Endothelial cell of umbilical vein (primary cell): Measurements from ENCODE around the gene CPB2. TPM values are rescaled to one million over a fixed set of nuclear protein-coding genes. Genes with fewer than 3 reads are reported as not detected.

Source experiments
- BruUV-seq: library from RNA; stranded (reverse); fragments of 400-500 nt; replicated peaks from 2 replicates; lab custom pipeline; 2021; lab: Mats Ljungman, UMichigan
- CTCF ChIA-PET: fragments of 300-600, 350-600 bp; sonication (Branson Sonifier 250); formaldehyde crosslinking; loops from one replicate; lab custom pipeline; 2021; ENCODE audit warnings: antibody characterized with exemption, inconsistent platforms; lab: Charles Lee
- POLR2A ChIA-PET: fragments of 300-600, 350-600 bp; sonication (Branson Sonifier 250); formaldehyde crosslinking; loops from one replicate; lab custom pipeline; 2021; ENCODE audit warnings: antibody characterized with exemption, inconsistent platforms; lab: Charles Lee
- DNase-seq: peaks from one replicate; pipeline ENCODE4 v3.0.0-alpha.2; 2011; ENCODE audit warnings: low read depth, low spot score
- FAIRE-seq: peaks from 2 replicates; lab custom pipeline; 2011; peaks lifted over from hg19 to GRCh38; lab: Jason Lieb, UNC
- H2AFZ ChIP-seq: 2 replicates; pipeline ENCODE4 v1.6.0; 2012; ENCODE audit warnings: low read depth, low read length, control low read depth, inconsistent platforms
- H3K27ac ChIP-seq: 2 replicates; pipeline ENCODE4 v1.5.1; 2011; ENCODE audit warnings: low read depth, mild to moderate bottlenecking, control low read depth, low read length, moderate library complexity; ENCODE audit not compliant: insufficient read depth
- H3K27me3 ChIP-seq, 2 experiments: 2 replicates each; pipeline versions ENCODE4 v1.6.0 to v1.6.1; 2011; ENCODE audit warnings: low read length in 2 of 2, mixed read lengths in 1 of 2; ENCODE audit not compliant: control insufficient read depth in 2 of 2, insufficient read depth in 2 of 2
- H3K36me3 ChIP-seq, 2 experiments: 2 replicates in 1 of 2; 3 replicates in 1 of 2; pipeline ENCODE4 v1.5.1; 2011; ENCODE audit warnings: low read length in 2 of 2, mild to moderate bottlenecking in 1 of 2, moderate library complexity in 1 of 2; ENCODE audit not compliant: control insufficient read depth in 2 of 2, insufficient read depth in 2 of 2; ENCODE audit errors: extremely low read depth in 1 of 2
- H3K4me1 ChIP-seq: 3 replicates; pipeline ENCODE4 v1.5.1; 2011; ENCODE audit warnings: mild to moderate bottlenecking, low read length; ENCODE audit not compliant: control insufficient read depth, insufficient read depth; ENCODE audit errors: extremely low read depth
- H3K4me2 ChIP-seq: 2 replicates; pipeline ENCODE4 v1.6.1; 2011; ENCODE audit warnings: low read length, control low read depth, mixed read lengths; ENCODE audit not compliant: insufficient read depth
- H3K4me3 ChIP-seq, 3 experiments: fragments of 200-600 bp in 1 of 3; sonication (generic), shearing (Covaris generic) in 1 of 3; replicated peaks in 1 of 3; 2 replicates each; pipeline ENCODE4 v1.5.1; 2011 to 2016; ENCODE audit warnings: control low read depth in 3 of 3, low read length in 3 of 3, mild to moderate bottlenecking in 2 of 3, inconsistent platforms in 1 of 3, low read depth in 1 of 3, moderate library complexity in 1 of 3; ENCODE audit not compliant: insufficient read depth in 1 of 3
- H3K79me2 ChIP-seq: 2 replicates; pipeline ENCODE4 v1.6.0; 2012; ENCODE audit warnings: low read length, inconsistent platforms; ENCODE audit not compliant: control insufficient read depth, insufficient read depth
- H3K9ac ChIP-seq: replicated peaks from 2 replicates; pipeline ENCODE3; 2011; ENCODE audit warnings: low read length, control low read depth; ENCODE audit not compliant: insufficient read depth; ENCODE audit errors: extremely low read depth
- H3K9me1 ChIP-seq: replicated peaks from 3 replicates; pipeline ENCODE4 v1.6.0; 2011; ENCODE audit warnings: mild to moderate bottlenecking, low read length; ENCODE audit not compliant: control insufficient read depth, insufficient read depth; ENCODE audit errors: extremely low read depth
- H3K9me3 ChIP-seq: replicated peaks from 2 replicates; pipeline ENCODE4 v1.5.1; 2012; ENCODE audit warnings: low read length, inconsistent platforms; ENCODE audit not compliant: control insufficient read depth, insufficient read depth
- H4K20me1 ChIP-seq: replicated peaks from 2 replicates; pipeline ENCODE3; 2011; ENCODE audit warnings: mild to moderate bottlenecking, low read length; ENCODE audit not compliant: control insufficient read depth, insufficient read depth; ENCODE audit errors: extremely low read depth
- CTCF ChIP-seq, 2 donors: IDR thresholded peaks; 1 replicate in 1 of 2; 2 replicates in 1 of 2; pipeline ENCODE4 v1.5.1; 2011; ENCODE audit warnings: low read length in 2 of 2, mild to moderate bottlenecking in 2 of 2, moderate library complexity in 2 of 2, control low read depth in 1 of 2, inconsistent platforms in 1 of 2, low read depth in 1 of 2; ENCODE audit not compliant: insufficient read depth in 1 of 2; ENCODE audit errors: extremely low read depth in 1 of 2
- EZH2 ChIP-seq: IDR thresholded peaks from 2 replicates; pipeline ENCODE4 v1.6.1; 2012; ENCODE audit warnings: borderline replicate concordance, low read depth, mild to moderate bottlenecking, moderate library complexity, low read length, inconsistent platforms; ENCODE audit not compliant: severe bottlenecking
- FOS ChIP-seq: IDR thresholded peaks from 2 replicates; pipeline ENCODE4 v1.6.1; 2011; ENCODE audit warnings: mild to moderate bottlenecking, low read length, moderate library complexity, borderline replicate concordance; ENCODE audit not compliant: insufficient read depth
- GATA2 ChIP-seq: IDR thresholded peaks from 2 replicates; pipeline ENCODE4 v1.7.0; 2011; ENCODE audit warnings: low read depth, mild to moderate bottlenecking, moderate library complexity, mixed read lengths, low read length; ENCODE audit not compliant: insufficient read length, insufficient read depth
- JUN ChIP-seq: IDR thresholded peaks from 2 replicates; pipeline ENCODE4 v1.6.1; 2011; ENCODE audit warnings: borderline replicate concordance, low read depth; ENCODE audit not compliant: insufficient read length, insufficient read depth
- MAX ChIP-seq: IDR thresholded peaks from 2 replicates; pipeline ENCODE4 v1.6.1; 2011; ENCODE audit not compliant: insufficient read depth, insufficient read length
- MYC ChIP-seq: IDR thresholded peaks from one replicate; pipeline ENCODE4 v1.6.1; 2011; ENCODE audit warnings: mild to moderate bottlenecking, low read depth, low read length
- POLR2A ChIP-seq: IDR thresholded peaks from 2 replicates; pipeline ENCODE4 v1.6.1; 2012; ENCODE audit warnings: low read depth, mild to moderate bottlenecking, control low read depth, low read length
- POLR2AphosphoS5 ChIP-seq: IDR thresholded peaks from 2 replicates; pipeline ENCODE4 v1.6.1; 2012; ENCODE audit warnings: low read depth, mild to moderate bottlenecking, control low read depth, low read length, moderate library complexity; ENCODE audit not compliant: insufficient read depth
- dilution Hi-C: fragments of 300-500 bp; cut with MboI; formaldehyde crosslinking; loops from one replicate; pipeline ENCODE4 v1.15.0; 2019; ENCODE audit warnings: low sequenced_read_pairs; ENCODE audit not compliant: extremely low pct_ligation_motif_present
- intact Hi-C: fragments of 100-400 bp; cut with micrococcal nuclease; formaldehyde crosslinking; loops from one replicate; pipeline ENCODE4 v1.10.0; 2022
- polyA plus RNA-seq, 4 experiments: library from polyadenylated mRNA; depleted of rRNA in 3 of 4; stranded (reverse) in 3 of 4; unstranded in 1 of 4; fragments of >200 nt; gene quantifications; 2 replicates each; pipeline versions ENCODE4 v1.2.1 to v1.2.3, GENCODE V29; 2011 to 2012; ENCODE audit warnings: missing spikeins in 1 of 4
- total RNA-seq: library from RNA; stranded (reverse); gene quantifications from 2 replicates; pipeline ENCODE4 v1.2.3, GENCODE V29; 2021

CPB2 gene
- total and polyA plus RNA-seq, 2 donors (not counting 3 experiments of a cell fraction or from before 2014, with no cell fraction given), result not detected

- H3K4me3 ChIP-seq, result peak overlapping the region; percentile 83 to 98 (median 96)
- dilution Hi-C loops, result no loop called here
- H3K4me2 ChIP-seq, result peak overlapping the region; percentile 97
- no peak for TF ChIP-seq POLR2AphosphoS5
- no peak for TF ChIP-seq POLR2A
- TF ChIP-seq MYC, result no peak
- no peak for TF ChIP-seq CTCF (IDR thresholded peaks at IDR 0.05; ENCODE audit: extremely low read depth in 1 of 2, insufficient read depth in 1 of 2, low read depth in 1 of 2, low read length in 2 of 2)
- TF ChIP-seq EZH2, result no peak
- no peak for TF ChIP-seq MAX
- TF ChIP-seq GATA2, result no peak
- no peak for TF ChIP-seq JUN
- TF ChIP-seq FOS, result no peak
- H4K20me1 ChIP-seq, result no peaks in the 10 kb centered on the region
- peaks cover 26% of the 10 kb centered on the region for H3K4me1 ChIP-seq
- CTCF ChIA-PET, result interaction anchor here (1.5 to 2.8 kb wide), 3 partner anchors 15 to 244 kb away, joined by 4 to 14 read pairs (median 7); no protein-coding TSS in a partner anchor
- intact Hi-C loops, result loop anchor here (1.0 to 5.0 kb wide), 3 partner anchors 74 to 710 kb away; partner anchors contain the start of gene TPT1
- DNase-seq, result peak; percentile 49
- no peak for FAIRE-seq
- H3K27ac ChIP-seq, result peak overlapping the region; percentile 86
- H3K27me3 ChIP-seq, result no peaks in the 10 kb centered on the region
- no peaks in the 10 kb centered on the region for H3K9me3 ChIP-seq
- H3K9ac ChIP-seq, result peak overlapping the region; percentile 96
- H3K9me1 ChIP-seq, result no peaks in the 10 kb centered on the region
- peak overlapping the region; percentile 88 for H2AFZ ChIP-seq
- BruUV-seq, result no TSS peak
- no peaks in the 10 kb centered on the region for H3K36me3 ChIP-seq
- POLR2A ChIA-PET, result no interaction called here
- H3K79me2 ChIP-seq, result peaks cover 48% of the 10 kb centered on the region
These were observed 52.9 kb downstream of the CPB2 start for GRCh38 chr13:46051968-46052318.
